Measurements from ENCODE around the gene MYO1C.
"Not testable (repeated sequence)": the region's sequence is repeated elsewhere in the genome, so short reads cannot be mapped to it uniquely, and the experiment has no call there.

GRCh38 chr17:1442721-1443120, 49.8 kb downstream of the MYO1C start:
- not testable (repeated sequence) for TF ChIP-seq CTCF, POLR2A (IDR thresholded peaks at IDR 0.05)

Data from thyroid gland (tissue), 4 donors.